DOHH2 (cell line): ENCODE measurements around the gene DENND1A.

Experiments used
- EZH2phosphoT487 ChIP-seq: fragments of 200-600 bp; sonication (generic); IDR thresholded peaks from 2 replicates; pipeline ENCODE4 v1.6.1; 2017; ENCODE audit warnings: borderline replicate concordance, mild to moderate bottlenecking, antibody characterized with exemption, low read length, moderate library complexity, mixed read lengths
- TF ChIP-seq, protein P1 (sequence below): fragments of 200-600 bp; sonication (generic); IDR thresholded peaks from one replicate; pipeline ENCODE4 v1.5.1; 2014; ENCODE audit warnings: antibody characterized with exemption, mild to moderate bottlenecking, low read depth, low read length; ENCODE audit not compliant: poor library complexity, severe bottlenecking

DNA sequence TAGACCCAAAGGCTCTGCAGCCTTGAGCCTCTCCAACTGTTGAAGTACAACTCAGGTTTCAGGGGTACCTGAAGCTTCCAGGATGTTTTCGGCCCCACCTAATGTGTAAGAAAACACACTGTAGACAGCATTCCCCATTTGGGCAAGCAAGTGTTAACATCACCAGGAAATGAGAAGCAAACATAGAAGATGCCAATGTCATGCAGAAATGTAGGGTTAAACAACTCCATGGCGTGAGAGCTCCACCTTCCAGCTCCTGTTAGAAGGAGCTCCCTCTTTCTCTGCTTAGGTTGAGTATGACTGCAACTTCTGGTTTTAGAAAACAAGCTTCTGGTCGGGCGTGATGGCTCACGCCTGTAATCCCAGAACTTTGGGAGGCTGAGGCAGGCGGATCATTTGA is 31.0 kb upstream of the DENND1A start:
- TF ChIP-seq, protein P1, sequence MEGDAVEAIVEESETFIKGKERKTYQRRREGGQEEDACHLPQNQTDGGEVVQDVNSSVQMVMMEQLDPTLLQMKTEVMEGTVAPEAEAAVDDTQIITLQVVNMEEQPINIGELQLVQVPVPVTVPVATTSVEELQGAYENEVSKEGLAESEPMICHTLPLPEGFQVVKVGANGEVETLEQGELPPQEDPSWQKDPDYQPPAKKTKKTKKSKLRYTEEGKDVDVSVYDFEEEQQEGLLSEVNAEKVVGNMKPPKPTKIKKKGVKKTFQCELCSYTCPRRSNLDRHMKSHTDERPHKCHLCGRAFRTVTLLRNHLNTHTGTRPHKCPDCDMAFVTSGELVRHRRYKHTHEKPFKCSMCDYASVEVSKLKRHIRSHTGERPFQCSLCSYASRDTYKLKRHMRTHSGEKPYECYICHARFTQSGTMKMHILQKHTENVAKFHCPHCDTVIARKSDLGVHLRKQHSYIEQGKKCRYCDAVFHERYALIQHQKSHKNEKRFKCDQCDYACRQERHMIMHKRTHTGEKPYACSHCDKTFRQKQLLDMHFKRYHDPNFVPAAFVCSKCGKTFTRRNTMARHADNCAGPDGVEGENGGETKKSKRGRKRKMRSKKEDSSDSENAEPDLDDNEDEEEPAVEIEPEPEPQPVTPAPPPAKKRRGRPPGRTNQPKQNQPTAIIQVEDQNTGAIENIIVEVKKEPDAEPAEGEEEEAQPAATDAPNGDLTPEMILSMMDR, result no peak
- no peak for TF ChIP-seq EZH2phosphoT487
